H1 (cell line): ENCODE data around the gene ZFPL1. TPM values are rescaled to one million over a fixed set of nuclear protein-coding genes. Genes with fewer than 3 reads are reported as not detected.

Source experiments
- CTCF ChIA-PET: fragments of 300-600 bp; sonication (Branson Sonifier 250); formaldehyde crosslinking; loops from one replicate; lab custom pipeline; 2021; ENCODE audit not compliant: partially characterized antibody; lab: Charles Lee
- POLR2A ChIA-PET: fragments of 300-600 bp; sonication (Branson Sonifier 250); formaldehyde crosslinking; loops from one replicate; lab custom pipeline; 2021; ENCODE audit warnings: inconsistent platforms; ENCODE audit not compliant: partially characterized antibody; lab: Charles Lee
- DNase-seq, 2 experiments: peaks; one replicate each; pipeline versions ENCODE4 v3.0.0 to v3.0.0-alpha.2; 2010 to 2022; ENCODE audit warnings: low spot score in 2 of 2, low read depth in 1 of 2, mixed read lengths in 1 of 2
- FAIRE-seq: peaks from 2 replicates; lab custom pipeline; 2011; peaks lifted over from hg19 to GRCh38; lab: Jason Lieb, UNC
- H2AFZ ChIP-seq: 2 replicates; pipeline ENCODE4 v1.8.1; 2012; ENCODE audit warnings: low read length, inconsistent platforms
- H2AK5ac ChIP-seq: 2 replicates; pipeline ENCODE4 v1.6.1; 2013; ENCODE audit warnings: low read depth, low read length
- H2BK120ac ChIP-seq: replicated peaks from 2 replicates; pipeline ENCODE3; 2013; ENCODE audit warnings: low read depth, low read length, inconsistent platforms
- H2BK12ac ChIP-seq: 2 replicates; pipeline ENCODE4 v1.6.1; 2013; ENCODE audit warnings: low read depth, low read length
- H2BK15ac ChIP-seq: 2 replicates; pipeline ENCODE4 v1.6.1; 2013; ENCODE audit warnings: low read length
- H2BK20ac ChIP-seq: 2 replicates; pipeline ENCODE4 v1.6.1; 2013; ENCODE audit warnings: low read length
- H2BK5ac ChIP-seq: 2 replicates; pipeline ENCODE4 v1.6.1; 2013; ENCODE audit warnings: low read depth, low read length
- H3K14ac ChIP-seq: 2 replicates; pipeline ENCODE4 v1.6.1; 2013; ENCODE audit warnings: inconsistent platforms; ENCODE audit not compliant: insufficient read length
- H3K18ac ChIP-seq: 2 replicates; pipeline ENCODE4 v1.6.1; 2013; ENCODE audit warnings: low read length; ENCODE audit errors: extremely low read depth
- H3K23ac ChIP-seq: 2 replicates; pipeline ENCODE4 v1.6.1; 2013; ENCODE audit warnings: inconsistent platforms; ENCODE audit not compliant: insufficient read length
- H3K23me2 ChIP-seq: 2 replicates; pipeline ENCODE4 v1.6.1; 2013; ENCODE audit warnings: low read depth, low read length
- H3K27ac ChIP-seq: 2 replicates; pipeline ENCODE4 v1.6.1; 2011; ENCODE audit warnings: low read depth, low read length, inconsistent platforms
- H3K27me3 ChIP-seq, 4 experiments: replicated peaks in 1 of 4; 1 replicate in 1 of 4; 2 replicates in 3 of 4; pipeline versions ENCODE4 v1.6.1 to v1.8.1; 2011 to 2013; ENCODE audit warnings: low read length in 3 of 4, mild to moderate bottlenecking in 3 of 4, inconsistent platforms in 2 of 4, mixed read lengths in 2 of 4, moderate library complexity in 1 of 4; ENCODE audit not compliant: control insufficient read depth in 3 of 4, insufficient read depth in 3 of 4; ENCODE audit errors: extremely low read depth in 1 of 4
- H3K36me3 ChIP-seq, 4 experiments: 2 replicates each; pipeline versions ENCODE4 v1.6.1 to v1.8.1; 2011 to 2013; ENCODE audit warnings: mild to moderate bottlenecking in 4 of 4, low read length in 3 of 4, moderate library complexity in 2 of 4, control low read depth in 1 of 4, inconsistent platforms in 1 of 4; ENCODE audit not compliant: insufficient read depth in 4 of 4, control insufficient read depth in 2 of 4
- H3K4ac ChIP-seq: replicated peaks from 2 replicates; pipeline ENCODE3; 2013; ENCODE audit warnings: low read length, low read depth, mixed read lengths, inconsistent platforms; ENCODE audit not compliant: insufficient read length
- H3K4me1 ChIP-seq, 4 experiments: replicated peaks in 1 of 4; 1 replicate in 1 of 4; 2 replicates in 3 of 4; pipeline versions ENCODE4 v1.6.1 to v1.8.1; 2011 to 2013; ENCODE audit warnings: low read length in 3 of 4, inconsistent platforms in 2 of 4, mixed read lengths in 1 of 4; ENCODE audit not compliant: insufficient read depth in 4 of 4, control insufficient read depth in 3 of 4
- H3K4me2 ChIP-seq, 2 experiments: 2 replicates each; pipeline versions ENCODE4 v1.6.1 to v1.8.1; 2011 to 2013; ENCODE audit warnings: low read depth in 2 of 2, low read length in 2 of 2, control low read depth in 1 of 2, inconsistent platforms in 1 of 2, mild to moderate bottlenecking in 1 of 2; ENCODE audit not compliant: insufficient read depth in 1 of 2
- H3K4me3 ChIP-seq, 4 experiments: fragments of 200-600, 300-600 bp in 1 of 4; sonication (generic), shearing (Covaris generic), sonication (Bioruptor Twin) in 1 of 4; 2 replicates each; pipeline versions ENCODE4 v1.5.1 to v1.8.1; 2011 to 2016; ENCODE audit warnings: low read length in 4 of 4, low read depth in 3 of 4, control low read depth in 2 of 4, inconsistent platforms in 2 of 4, mild to moderate bottlenecking in 2 of 4, mixed read lengths in 1 of 4, moderate library complexity in 1 of 4; ENCODE audit not compliant: insufficient read depth in 2 of 4; ENCODE audit errors: extremely low read depth in 1 of 4
- H3K56ac ChIP-seq: replicated peaks from 2 replicates; pipeline ENCODE3; 2013; ENCODE audit warnings: low read depth, mild to moderate bottlenecking, mixed read lengths, low read length, inconsistent platforms; ENCODE audit not compliant: insufficient read length
- H3K79me1 ChIP-seq: 2 replicates; pipeline ENCODE4 v1.6.1; 2013; ENCODE audit warnings: low read depth, low read length, control low read depth
- H3K79me2 ChIP-seq, 2 experiments: 2 replicates each; pipeline versions ENCODE4 v1.6.1 to v1.8.1; 2012 to 2013; ENCODE audit warnings: low read length in 2 of 2, mild to moderate bottlenecking in 2 of 2, inconsistent platforms in 1 of 2; ENCODE audit not compliant: insufficient read depth in 2 of 2, control insufficient read depth in 1 of 2
- H3K9ac ChIP-seq, 4 experiments: replicated peaks in 1 of 4; 1 replicate in 1 of 4; 2 replicates in 3 of 4; pipeline versions ENCODE4 v1.6.1 to v1.8.1; 2011 to 2013; ENCODE audit warnings: low read depth in 3 of 4, low read length in 3 of 4, control low read depth in 2 of 4, mild to moderate bottlenecking in 2 of 4, moderate library complexity in 2 of 4, inconsistent platforms in 1 of 4; ENCODE audit errors: extremely low read depth in 1 of 4
- H3K9me3 ChIP-seq, 2 experiments: 2 replicates each; pipeline versions ENCODE4 v1.6.1 to v1.8.1; 2012 to 2013; ENCODE audit warnings: mild to moderate bottlenecking in 2 of 2, moderate library complexity in 2 of 2, control low read depth in 1 of 2, inconsistent platforms in 1 of 2, low read depth in 1 of 2, low read length in 1 of 2, mixed read lengths in 1 of 2; ENCODE audit not compliant: insufficient read depth in 2 of 2
- H4K20me1 ChIP-seq, 2 experiments: replicated peaks in 1 of 2; 2 replicates each; pipeline versions ENCODE3 to v1.8.1; 2011 to 2013; ENCODE audit warnings: inconsistent platforms in 2 of 2, low read length in 2 of 2, mild to moderate bottlenecking in 1 of 2; ENCODE audit not compliant: insufficient read depth in 2 of 2, control insufficient read depth in 1 of 2
- H4K5ac ChIP-seq: 2 replicates; pipeline ENCODE4 v1.6.1; 2013; ENCODE audit warnings: low read length, low read depth, mixed read lengths, inconsistent platforms; ENCODE audit not compliant: insufficient read length
- H4K8ac ChIP-seq: 2 replicates; pipeline ENCODE4 v1.8.0; 2013; ENCODE audit warnings: mild to moderate bottlenecking, moderate library complexity, low read length, inconsistent platforms; ENCODE audit not compliant: insufficient read depth; ENCODE audit errors: extremely low read depth
- H4K91ac ChIP-seq: replicated peaks from 2 replicates; pipeline ENCODE3; 2013; ENCODE audit warnings: low read length, mixed read lengths, inconsistent platforms; ENCODE audit not compliant: insufficient read length
- BACH1 ChIP-seq: IDR thresholded peaks from 2 replicates; pipeline ENCODE4 v1.6.1; 2012; ENCODE audit warnings: low read length, improper control_type of control experiment
- BRCA1 ChIP-seq: IDR thresholded peaks from 2 replicates; pipeline ENCODE4 v1.6.1; 2012; ENCODE audit warnings: low read depth, low read length, improper control_type of control experiment
- CEBPB ChIP-seq: IDR thresholded peaks from 2 replicates; pipeline ENCODE4 v1.6.1; 2012; ENCODE audit warnings: low read depth, low read length
- EGR1 ChIP-seq: IDR thresholded peaks from 2 replicates; pipeline ENCODE4 v1.6.1; 2011; ENCODE audit warnings: low read depth, low read length, borderline replicate concordance
- EP300 ChIP-seq, 2 experiments: IDR thresholded peaks; 1 replicate in 1 of 2; 2 replicates in 1 of 2; pipeline ENCODE4 v1.6.1; 2011 to 2012; ENCODE audit warnings: low read depth in 2 of 2, low read length in 2 of 2, mild to moderate bottlenecking in 2 of 2, borderline replicate concordance in 1 of 2, inconsistent platforms in 1 of 2, moderate library complexity in 1 of 2
- EZH2 ChIP-seq: fragments of 200-600 bp; sonication (generic); IDR thresholded peaks from 2 replicates; pipeline ENCODE4 v1.7.1; 2012; ENCODE audit warnings: low read depth, mild to moderate bottlenecking, moderate library complexity, low read length, inconsistent platforms; ENCODE audit not compliant: severe bottlenecking
- JUND ChIP-seq: IDR thresholded peaks from 2 replicates; pipeline ENCODE4 v1.6.1; 2011; ENCODE audit warnings: mild to moderate bottlenecking, improper control_type of control experiment, low read length
- KDM5A ChIP-seq: fragments of 200-600 bp; IDR thresholded peaks from 2 replicates; pipeline ENCODE4 v1.7.1; 2012; ENCODE audit warnings: mild to moderate bottlenecking, low read length, inconsistent platforms, mixed read lengths
- NANOG ChIP-seq: IDR thresholded peaks from 2 replicates; pipeline ENCODE4 v1.6.1; 2011; ENCODE audit warnings: low read length, low read depth, mild to moderate bottlenecking, inconsistent platforms; ENCODE audit not compliant: insufficient read depth, poor library complexity, severe bottlenecking
- RBBP5 ChIP-seq: IDR thresholded peaks from 2 replicates; pipeline ENCODE4 v1.7.1; 2012; ENCODE audit warnings: low read depth, mild to moderate bottlenecking, inconsistent platforms, low read length, moderate library complexity, borderline replicate concordance
- RFX5 ChIP-seq: IDR thresholded peaks from 2 replicates; pipeline ENCODE4 v1.6.1; 2011; ENCODE audit warnings: low read depth, low read length, improper control_type of control experiment, borderline replicate concordance
- RNF2 ChIP-seq: fragments of 200-900, 300-1000 bp; sonication (generic); IDR thresholded peaks from 2 replicates; pipeline ENCODE4 v1.7.1; 2016; ENCODE audit warnings: borderline replicate concordance, low read depth, mild to moderate bottlenecking, antibody characterized with exemption, low read length; ENCODE audit not compliant: poor library complexity, severe bottlenecking; ENCODE audit errors: missing control alignments
- TEAD4 ChIP-seq: IDR thresholded peaks from 2 replicates; pipeline ENCODE4 v1.6.1; 2012; ENCODE audit warnings: low read depth, low read length, inconsistent platforms, mixed read lengths
- WGBS, 2 experiments: shearing (Covaris generic) in 1 of 2; methylation state at CpG; one replicate each; pipeline versions ENCODE4 v1.1.6 to v1.1.7; 2013 to 2015; ENCODE audit warnings: low lambda C conversion rate in 2 of 2, mixed read lengths in 2 of 2, inconsistent platforms in 1 of 2, low coverage in 1 of 2, missing lambda C conversion rate in 1 of 2; ENCODE audit not compliant: insufficient replicate concordance in 2 of 2, insufficient coverage in 1 of 2, insufficient read length in 1 of 2; ENCODE audit errors: extremely low coverage in 1 of 2, missing lambda C conversion rate in 1 of 2; 5-methylcytosine and 5-hydroxymethylcytosine counted together
- polyA plus RNA-seq, 7 experiments: library from polyadenylated mRNA; depleted of rRNA in 3 of 7; stranded (reverse) in 5 of 7; unstranded in 2 of 7; fragments of >200 nt in 5 of 7; fragments of 200-250 nt in 2 of 7; gene quantifications; 1 replicate in 5 of 7; 2 replicates in 1 of 7; 4 replicates in 1 of 7; pipeline versions ENCODE4 v1.2.1 to v1.2.3, GENCODE V29; 2011 to 2013; ENCODE audit warnings: missing spikeins in 2 of 7, mixed read lengths in 2 of 7
- total RNA-seq: library from RNA; stranded (reverse); fragmentation: NEBNext Ultra II Directional; extraction: Animal tissue kit (Norgen Biotek cat#: 25700); gene quantifications from 2 replicates; pipeline ENCODE4 v1.2.1, GENCODE V29; 2021

ZFPL1 gene
- total and polyA plus RNA-seq, 2 of the 8 experiments (the other 6 are each of a cell fraction or from before 2014, with no cell fraction given) = 21.5 to 76.8 TPM

DNA sequence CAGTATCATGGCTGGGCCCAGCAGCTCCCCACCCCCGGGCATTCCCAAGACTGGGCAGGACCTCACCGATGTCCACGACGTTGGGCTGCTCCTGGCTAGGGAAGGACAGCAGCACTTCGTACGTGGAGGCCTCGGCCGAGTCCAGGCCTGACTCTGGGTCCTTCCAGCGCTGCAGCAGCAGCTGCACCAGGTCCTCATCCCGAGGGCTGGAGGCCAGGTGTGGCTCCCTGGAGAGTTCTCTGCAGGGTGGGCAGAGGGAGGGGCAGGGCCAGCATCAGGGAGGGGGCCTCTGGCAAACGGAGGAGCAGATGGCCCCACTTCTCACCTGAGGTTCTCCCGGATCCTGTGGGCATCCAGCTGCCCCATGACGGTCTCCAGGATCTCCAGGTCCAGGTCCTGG, 26.0 kb upstream of the ZFPL1 start:
- 93% methylated on average over 11 of the region's 13 CpGs; no CpG with 5 or more reads in 1 of the 2 experiments for WGBS, 2 experiments
- Histone ChIP-seq H3K4ac (no peak overlapping the region), H3K4me1 (no peaks in the 10 kb centered on the region), H3K18ac (no peak overlapping the region), H3K4me2 (no peak overlapping the region), H2BK20ac (no peak overlapping the region), H3K27me3 (no peaks in the 10 kb centered on the region; a peak in 1 of 7 replicates), H3K9ac (no peak overlapping the region), H2BK5ac (no peak overlapping the region), H3K79me2 (no peaks in the 10 kb centered on the region), H4K20me1 (no peaks in the 10 kb centered on the region), H3K4me3 (no peak overlapping the region), H3K27ac (no peak overlapping the region), H2BK15ac (no peak overlapping the region), H4K91ac (no peak overlapping the region), H3K14ac (no peak overlapping the region), H2BK12ac (no peak overlapping the region), H3K36me3 (no peaks in the 10 kb centered on the region), H3K79me1 (no peaks in the 10 kb centered on the region), H3K9me3 (no peaks in the 10 kb centered on the region), H2AK5ac (0 out of 2 replicates have a peak overlapping the region, but pooled peaks have one; percentile 24), H3K23me2 (no peaks in the 10 kb centered on the region), H4K5ac (no peak overlapping the region), H3K23ac (no peak overlapping the region), H2BK120ac (no peak overlapping the region), H3K56ac (no peak overlapping the region), H4K8ac (no peak overlapping the region; the same call in 1 of the 2 replicates), H2AFZ (no peak overlapping the region)
- DNase-seq (no peak), FAIRE-seq (no peak)
- CTCF ChIA-PET = interaction anchor here (1.1 to 4.2 kb wide), 5 partner anchors 8 to 44 kb away, joined by 5 to 28 read pairs (median 6); partner anchors contain the start of gene ARL2
- POLR2A ChIA-PET = interaction anchor here (0.7 to 3.4 kb wide), 4 partner anchors 10 to 25 kb away, joined by 3 to 16 read pairs (median 6); no protein-coding TSS in a partner anchor
- TF ChIP-seq EGR1 = no peak
- TF ChIP-seq EZH2 = no peak
- TF ChIP-seq JUND = no peak
- no peak for TF ChIP-seq RNF2
- TF ChIP-seq CEBPB = no peak
- no peak for TF ChIP-seq TEAD4
- no peak for TF ChIP-seq KDM5A
- TF ChIP-seq RBBP5 = no peak
- TF ChIP-seq BACH1 = no peak
- no peak for TF ChIP-seq NANOG
- no peak for TF ChIP-seq BRCA1
- no peak for TF ChIP-seq RFX5
- TF ChIP-seq EP300 (IDR thresholded peaks at IDR 0.05; ENCODE audit: borderline replicate concordance in 1 of 2, low read depth in 2 of 2, low read length in 2 of 2) = no peak
